MM.1S (cell line): ENCODE measurements around the gene FAM3B.

Experiments used
- DNase-seq: peaks from one replicate; pipeline ENCODE4 v3.0.0-alpha.2; 2015
- H2AFZ ChIP-seq: fragments of 300-600 bp; sonication (generic); 2 replicates; pipeline ENCODE4 v1.6.0; 2016; ENCODE audit warnings: antibody characterized with exemption, low read length
- H3F3A ChIP-seq: fragments of 300-600 bp; sonication (generic); 2 replicates; pipeline ENCODE4 v1.6.1; 2016; ENCODE audit warnings: mild to moderate bottlenecking, antibody characterized with exemption, low read length, moderate library complexity, mixed read lengths; ENCODE audit not compliant: insufficient read depth
- H3K27ac ChIP-seq: fragments of 300-600 bp; sonication (generic); 2 replicates; pipeline ENCODE4 v1.5.1; 2016; ENCODE audit warnings: mild to moderate bottlenecking, low read length
- H3K27me3 ChIP-seq: fragments of 300-600 bp; sonication (generic); replicated peaks from 2 replicates; pipeline ENCODE4 v1.6.0; 2016; ENCODE audit warnings: low read length; ENCODE audit not compliant: insufficient read depth
- H3K36me3 ChIP-seq: fragments of 300-600 bp; sonication (generic); replicated peaks from 2 replicates; pipeline ENCODE4 v1.6.1; 2016; ENCODE audit warnings: mild to moderate bottlenecking, low read length, mixed read lengths; ENCODE audit not compliant: insufficient read depth
- H3K4me1 ChIP-seq: fragments of 300-600 bp; sonication (generic); 2 replicates; pipeline ENCODE4 v1.6.1; 2016; ENCODE audit warnings: low read length, mixed read lengths
- H3K4me2 ChIP-seq: fragments of 300-600 bp; sonication (generic); 2 replicates; pipeline ENCODE4 v1.6.0; 2016; ENCODE audit warnings: low read depth, low read length
- H3K4me3 ChIP-seq: fragments of 300-600 bp; sonication (generic); 2 replicates; pipeline ENCODE4 v1.5.1; 2016; ENCODE audit warnings: low read length, mixed read lengths
- H3K79me2 ChIP-seq: fragments of 300-600 bp; sonication (generic); 2 replicates; pipeline ENCODE4 v1.6.1; 2016; ENCODE audit warnings: mixed run types, low read length, mixed read lengths
- H3K9ac ChIP-seq: fragments of 300-600 bp; sonication (generic); 2 replicates; pipeline ENCODE4 v1.6.1; 2016; ENCODE audit warnings: low read length, mixed read lengths
- H3K9me2 ChIP-seq: fragments of 300-600 bp; sonication (generic); replicated peaks from 2 replicates; pipeline ENCODE4 v1.6.1; 2016; ENCODE audit warnings: mild to moderate bottlenecking, low read length, mixed read lengths; ENCODE audit not compliant: insufficient read depth
- H3K9me3 ChIP-seq: fragments of 300-600 bp; sonication (generic); replicated peaks from 2 replicates; pipeline ENCODE4 v1.6.1; 2016; ENCODE audit warnings: mild to moderate bottlenecking, low read length, mixed read lengths; ENCODE audit not compliant: insufficient read depth
- H4K20me1 ChIP-seq: fragments of 300-600 bp; sonication (generic); 2 replicates; pipeline ENCODE4 v1.6.1; 2016; ENCODE audit warnings: mild to moderate bottlenecking, low read length, moderate library complexity, mixed read lengths; ENCODE audit not compliant: insufficient read depth
- CTCF ChIP-seq: fragments of 300-600 bp; sonication (generic); IDR thresholded peaks from 2 replicates; pipeline ENCODE4 v1.5.1; 2016; ENCODE audit warnings: antibody characterized with exemption, low read length, mixed read lengths
- EZH2 ChIP-seq: fragments of 300-600 bp; sonication (generic); optimal IDR thresholded peaks from 2 replicates; pipeline ENCODE3; 2017; ENCODE audit warnings: low read depth, mild to moderate bottlenecking, antibody characterized with exemption, low read length, mixed read lengths
- EZH2phosphoT487 ChIP-seq: fragments of 300-600 bp; sonication (generic); IDR thresholded peaks from 2 replicates; pipeline ENCODE4 v1.6.1; 2018; ENCODE audit warnings: antibody characterized with exemption, low read length

FAM3B gene

GRCh38 chr21:41344146-41344545 lies 27.5 kb downstream of the FAM3B start:
- DNase-seq: no peak
- no peaks in the 10 kb centered on the region for H3K36me3 ChIP-seq
- H3K4me1 ChIP-seq: no peaks in the 10 kb centered on the region
- no peaks in the 10 kb centered on the region for H4K20me1 ChIP-seq
- H3K4me2 ChIP-seq: no peak overlapping the region
- no peak overlapping the region for H3K27ac ChIP-seq
- no peaks in the 10 kb centered on the region for H3K9me2 ChIP-seq
- H2AFZ ChIP-seq: no peak overlapping the region
- TF ChIP-seq EZH2phosphoT487 (no peak), EZH2 (no peak), CTCF (no peak)
- H3K27me3 ChIP-seq: peaks cover 8% of the 10 kb centered on the region; the same call in 1 of the 2 replicates
- no peak overlapping the region for H3K4me3 ChIP-seq
- no peaks in the 10 kb centered on the region for H3F3A ChIP-seq
- H3K9ac ChIP-seq: no peak overlapping the region
- H3K79me2 ChIP-seq: no peaks in the 10 kb centered on the region
- 0 out of 2 replicates have a peak, but pooled peaks cover 4% of the 10 kb centered on the region for H3K9me3 ChIP-seq

GRCh38 chr21:41345356-41345755 lies 28.8 kb downstream of the FAM3B start:
- Histone ChIP-seq H3K9me3 (0 out of 2 replicates have a peak, but pooled peaks cover 4% of the 10 kb centered on the region), H3K79me2 (no peaks in the 10 kb centered on the region)
- no peak for TF ChIP-seq EZH2phosphoT487
- TF ChIP-seq EZH2: no peak
- TF ChIP-seq CTCF: no peak

GRCh38 chr21:41345934-41346685 lies 29.5 kb downstream of the FAM3B start:
- Histone ChIP-seq H3K79me2 (no peaks in the 10 kb centered on the region), H3K36me3 (no peaks in the 10 kb centered on the region), H2AFZ (no peak overlapping the region), H3K4me2 (no peak overlapping the region), H3K9me2 (no peaks in the 10 kb centered on the region), H3K9ac (no peak overlapping the region), H3K4me3 (no peak overlapping the region), H3K9me3 (0 out of 2 replicates have a peak, but pooled peaks cover 4% of the 10 kb centered on the region), H3F3A (no peaks in the 10 kb centered on the region), H4K20me1 (no peaks in the 10 kb centered on the region), H3K27me3 (peaks cover 8% of the 10 kb centered on the region; the same call in 1 of the 2 replicates), H3K27ac (no peak overlapping the region), H3K4me1 (no peaks in the 10 kb centered on the region)
- no peak for DNase-seq
- TF ChIP-seq EZH2 (no peak), EZH2phosphoT487 (no peak)

More at GRCh38 chr21:41345356-41345755, 28.8 kb downstream of the FAM3B start:
- Histone ChIP-seq H3K36me3 (no peaks in the 10 kb centered on the region), H4K20me1 (no peaks in the 10 kb centered on the region), H3K27me3 (peaks cover 8% of the 10 kb centered on the region; the same call in 1 of the 2 replicates), H3K4me1 (no peaks in the 10 kb centered on the region), H3K9ac (no peak overlapping the region), H3K4me2 (no peak overlapping the region), H3K27ac (no peak overlapping the region), H2AFZ (no peak overlapping the region), H3F3A (no peaks in the 10 kb centered on the region), H3K9me2 (no peaks in the 10 kb centered on the region), H3K4me3 (no peak overlapping the region)
- DNase-seq: no peak

- Histone ChIP-seq H3F3A (no peaks in the 10 kb centered on the region), H4K20me1 (no peaks in the 10 kb centered on the region), H3K4me3 (no peak overlapping the region), H3K9ac (no peak overlapping the region), H3K4me1 (no peaks in the 10 kb centered on the region), H3K9me2 (no peaks in the 10 kb centered on the region), H3K79me2 (no peaks in the 10 kb centered on the region), H3K9me3 (0 out of 2 replicates have a peak, but pooled peaks cover 4% of the 10 kb centered on the region), H3K36me3 (no peaks in the 10 kb centered on the region), H3K27ac (no peak overlapping the region), H3K4me2 (no peak overlapping the region), H3K27me3 (peaks cover 8% of the 10 kb centered on the region; the same call in 1 of the 2 replicates), H2AFZ (no peak overlapping the region)
- DNase-seq: no peak
- TF ChIP-seq CTCF (no peak), EZH2 (no peak), EZH2phosphoT487 (no peak)
These were observed 30.2 kb downstream of the FAM3B start for GRCh38 chr21:41346758-41347157.
